Midbrain (tissue), 1 donor: ENCODE results near the gene PMPCA.

Source experiments
- DNase-seq: peaks from one replicate; lab custom pipeline; 2025; lab: John Stamatoyannopoulos, UW

Gene PMPCA

GRCh38 chr9:136436055-136436634 lies 25.7 kb downstream of the PMPCA start:
- DNase-seq = no peak

DNA sequence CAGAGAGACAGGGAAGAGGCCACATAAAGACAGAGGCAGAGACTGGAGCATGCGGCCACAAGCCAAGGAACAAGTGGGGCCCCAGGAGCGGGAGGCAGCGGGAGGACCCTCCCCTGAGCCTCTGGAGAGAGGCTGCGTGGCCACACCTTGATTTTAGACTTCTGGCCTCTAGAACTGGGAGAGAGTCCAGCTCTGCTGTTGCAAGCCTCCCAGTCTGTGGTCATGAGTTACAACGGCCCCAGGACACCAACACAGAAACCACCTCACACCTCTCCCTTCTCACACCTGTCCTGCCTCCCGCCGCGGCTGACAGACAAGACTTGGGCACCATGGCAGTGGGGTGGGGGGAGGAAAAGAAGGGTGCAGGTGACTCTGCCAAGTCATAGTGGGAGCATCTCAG lies 27.0 kb downstream of the PMPCA start:
- DNase-seq = no peak

DNA sequence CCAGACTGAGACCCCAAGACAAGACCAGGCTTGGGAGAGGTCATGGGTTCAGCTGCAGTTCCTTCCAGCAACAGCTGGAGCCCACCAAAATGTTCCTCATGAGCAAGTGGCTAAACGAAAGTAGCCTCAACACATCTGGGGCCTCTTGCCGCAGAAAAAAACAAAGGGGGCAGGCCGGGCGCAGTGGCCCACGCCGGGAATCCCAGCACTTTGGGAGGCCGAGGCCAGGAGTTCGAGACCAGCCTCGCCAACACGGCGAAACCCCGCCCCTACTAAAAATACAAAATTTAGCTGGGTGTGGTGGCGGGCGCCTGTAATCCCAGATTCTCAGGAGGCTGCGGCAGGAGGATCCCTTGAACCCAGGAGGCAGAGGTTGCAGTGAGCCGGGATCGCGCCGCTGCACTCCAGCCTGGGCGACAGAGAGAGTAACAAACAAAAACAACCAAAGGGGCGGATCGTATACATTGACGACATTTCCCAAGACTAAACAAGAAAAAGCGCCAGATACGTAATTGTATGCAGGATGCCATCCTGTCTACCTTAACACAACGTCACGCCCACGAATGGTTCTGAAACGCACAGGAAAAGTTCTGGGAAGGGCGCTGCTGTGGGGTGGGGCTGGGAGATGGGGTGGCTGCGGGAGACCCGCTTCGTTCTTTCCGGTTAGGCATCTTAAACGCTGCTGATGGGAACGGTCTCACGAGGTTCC lies 27.5 kb downstream of the PMPCA start:
- DNase-seq = no peak

DNA sequence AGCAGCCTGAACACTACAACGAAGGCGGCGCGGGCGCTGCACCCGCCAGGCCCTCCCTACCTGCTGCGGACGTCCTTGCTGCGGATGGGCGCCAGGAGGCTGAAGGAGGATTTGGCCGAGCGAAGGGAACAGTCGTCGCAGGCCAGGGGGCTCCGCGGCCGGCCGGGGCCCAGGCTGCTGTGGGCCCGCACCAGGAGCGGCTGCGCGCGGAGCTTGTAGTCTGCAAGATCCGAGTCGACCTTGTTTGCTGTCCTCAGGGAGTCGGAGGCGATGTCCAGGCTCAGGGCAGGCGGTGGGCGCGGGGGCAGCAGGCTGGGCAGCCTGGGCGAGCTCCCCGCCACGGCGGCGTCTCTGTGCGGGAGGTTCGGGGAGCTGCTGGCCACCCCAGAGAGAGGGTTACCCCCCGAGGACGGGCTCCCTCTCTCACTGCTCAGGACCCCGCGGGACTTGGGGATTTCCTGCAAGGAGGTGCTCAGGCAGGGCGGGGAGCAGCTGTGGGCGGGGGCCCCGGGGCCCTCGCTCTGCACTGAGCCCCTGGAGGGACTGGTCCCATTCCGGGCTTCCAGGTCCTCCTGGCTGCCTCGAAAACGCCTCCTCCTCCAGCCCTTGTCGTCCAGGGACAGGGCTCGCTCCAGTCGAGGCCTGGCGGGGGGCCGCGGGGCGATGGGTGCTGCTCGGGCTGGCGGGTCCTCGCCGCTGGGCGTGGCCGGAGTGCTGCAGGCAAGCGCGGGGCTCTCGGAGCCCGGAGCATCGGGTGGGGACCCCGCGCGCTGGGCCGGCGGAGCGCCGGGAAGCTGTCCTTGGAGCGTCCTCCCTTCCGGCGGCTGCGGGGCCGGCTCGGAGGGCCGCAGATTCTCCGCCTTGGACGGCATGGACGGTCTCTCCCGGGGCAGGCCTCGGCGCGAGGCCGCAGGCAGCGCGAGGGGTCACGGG lies 28.4 kb downstream of the PMPCA start:
- no peak for DNase-seq

DNA sequence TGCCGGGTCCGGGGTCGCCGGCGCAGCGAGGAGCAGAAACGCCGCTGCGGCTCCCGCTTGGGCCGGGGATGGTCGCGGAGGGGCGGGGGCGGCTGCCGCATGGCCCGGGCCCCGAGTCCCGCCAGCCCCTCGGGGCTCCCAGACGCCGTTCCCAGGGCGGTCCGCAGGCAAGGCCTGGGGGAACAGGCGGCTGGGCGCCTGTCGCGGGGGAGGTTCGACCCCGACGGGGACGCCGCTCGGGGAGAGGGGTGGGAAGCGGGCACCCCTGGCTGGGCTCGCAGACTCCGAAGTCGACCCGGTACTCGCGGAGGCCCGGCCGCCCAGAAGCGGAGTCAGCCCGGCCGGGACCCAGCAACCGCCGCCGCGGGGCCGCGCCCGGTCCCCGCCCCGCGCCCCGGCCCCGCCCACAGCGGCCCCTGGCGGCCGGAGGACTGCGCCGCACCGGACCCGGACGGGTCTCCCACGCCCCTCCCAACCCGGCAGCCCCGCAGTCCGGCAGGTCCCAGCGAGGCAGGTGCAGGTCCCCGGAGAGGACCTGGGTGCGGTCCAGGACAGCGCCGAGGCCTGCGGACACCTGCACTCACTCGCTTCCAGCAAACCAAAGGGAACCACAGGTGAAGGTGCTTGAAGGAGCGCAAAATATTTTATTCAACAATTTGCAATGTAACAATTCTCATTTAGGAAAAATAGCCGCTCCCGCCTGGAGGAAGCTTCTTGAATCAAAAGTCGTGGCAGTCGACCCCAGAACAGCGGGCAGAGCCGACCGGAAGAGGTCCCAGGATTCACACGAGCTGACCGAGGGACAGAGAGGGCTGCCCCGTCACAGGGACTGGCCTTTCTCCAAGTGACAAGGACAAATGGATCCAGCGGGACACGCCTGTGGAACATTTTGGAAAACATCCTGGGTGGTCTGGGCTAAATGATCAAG lies 29.3 kb downstream of the PMPCA start, which contains the start of gene INPP5E:
Gene INPP5E (minus strand): TSS at position 365 of the 928 bp plus-strand sequence. CDS start 426 bp downstream, outside the sequence.
- DNase-seq = peak; percentile 47

DNA sequence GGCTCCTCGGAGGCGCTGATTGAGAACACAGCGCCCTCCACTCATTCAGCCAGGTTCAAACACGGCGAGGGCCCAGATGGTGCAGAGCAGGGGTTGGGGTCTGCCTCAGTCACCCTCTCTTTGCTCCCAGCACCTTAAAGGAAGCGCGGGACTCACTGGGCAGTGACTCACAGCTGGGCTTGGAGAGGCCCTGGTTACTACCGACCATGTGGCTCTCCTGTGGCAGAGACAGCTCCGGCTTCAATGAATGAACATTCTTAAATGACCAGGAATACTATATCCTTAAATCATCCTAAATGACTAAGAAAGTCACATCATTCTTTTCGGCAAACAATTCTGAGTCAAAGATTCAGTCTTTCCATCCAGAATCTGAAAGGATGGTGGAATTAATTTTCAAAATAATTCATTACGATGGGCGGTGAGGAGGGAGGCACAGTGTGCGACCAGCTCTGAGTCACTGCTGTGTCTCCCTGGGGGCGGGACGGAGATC lies 30.8 kb downstream of the PMPCA start:
- DNase-seq = no peak

DNA sequence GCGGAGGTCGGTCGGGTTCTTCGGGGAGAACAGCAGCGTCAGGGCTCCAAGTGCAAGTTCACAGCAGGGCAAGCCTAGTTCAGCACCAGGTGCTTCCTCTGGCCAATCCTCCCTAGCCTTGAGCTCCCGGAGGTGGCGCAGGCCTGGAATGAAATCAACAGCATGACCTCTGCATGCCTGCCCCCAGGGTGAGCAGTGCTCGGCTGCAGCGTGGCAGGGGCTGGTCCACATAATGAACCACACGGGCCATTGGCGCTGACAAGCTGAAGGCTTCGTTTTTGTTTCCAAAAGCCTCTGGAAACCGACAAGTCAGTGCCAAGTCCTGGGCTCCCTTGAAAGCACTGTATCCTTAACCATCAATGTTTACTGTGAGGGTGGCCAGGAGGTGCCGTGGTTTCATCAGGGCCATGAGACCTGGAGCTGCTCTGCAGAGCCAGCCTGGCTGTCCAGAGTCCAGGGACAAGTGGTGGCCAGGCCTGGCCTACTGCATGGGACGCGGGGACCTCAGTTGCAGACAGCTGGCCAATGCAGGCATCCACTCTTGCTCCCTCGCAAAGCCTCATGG lies 31.3 kb downstream of the PMPCA start:
- no peak for DNase-seq

DNA sequence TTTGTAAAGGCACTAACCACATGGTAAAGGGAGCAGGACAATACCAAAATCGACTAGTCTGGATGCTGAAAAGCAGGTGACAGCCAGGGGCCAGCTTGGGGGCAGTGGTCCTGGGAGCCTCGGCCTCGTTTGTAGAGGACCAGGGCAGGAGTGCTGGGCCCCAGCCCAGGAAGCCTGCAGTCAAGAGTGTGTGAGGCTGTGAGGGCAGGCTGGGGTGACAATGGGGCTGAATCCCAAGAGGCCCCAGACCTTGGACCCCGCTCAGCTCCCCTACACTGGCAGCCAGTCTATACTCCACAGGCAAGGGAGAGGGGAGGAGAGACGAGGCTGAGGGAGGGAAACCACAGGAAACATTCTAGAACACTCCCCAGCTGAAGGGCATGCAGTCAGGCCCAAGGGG lies 31.8 kb downstream of the PMPCA start:
- DNase-seq = no peak

DNA sequence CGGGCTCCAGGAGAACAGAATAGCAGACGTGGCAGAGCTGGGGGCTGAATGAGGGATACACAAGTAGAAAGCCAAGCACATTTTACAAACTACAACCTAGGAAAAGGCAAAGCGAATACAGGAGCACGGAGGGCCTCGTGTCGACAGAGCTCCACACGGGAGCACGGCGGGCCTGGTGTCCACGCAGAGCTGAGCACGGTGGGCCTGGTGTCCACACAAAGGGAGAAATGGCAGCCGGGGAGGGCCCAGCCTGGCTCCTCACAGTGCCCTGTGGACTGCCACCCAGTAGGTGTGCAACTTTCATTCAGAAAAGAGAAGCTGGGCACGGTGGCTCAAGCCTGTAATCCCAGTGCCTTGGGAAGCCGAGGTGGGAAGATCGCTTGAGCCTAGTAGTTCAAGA lies 32.6 kb downstream of the PMPCA start:
- DNase-seq = no peak

GRCh38 chr9:136443687-136444086 lies 33.2 kb downstream of the PMPCA start:
- DNase-seq = no peak

DNA sequence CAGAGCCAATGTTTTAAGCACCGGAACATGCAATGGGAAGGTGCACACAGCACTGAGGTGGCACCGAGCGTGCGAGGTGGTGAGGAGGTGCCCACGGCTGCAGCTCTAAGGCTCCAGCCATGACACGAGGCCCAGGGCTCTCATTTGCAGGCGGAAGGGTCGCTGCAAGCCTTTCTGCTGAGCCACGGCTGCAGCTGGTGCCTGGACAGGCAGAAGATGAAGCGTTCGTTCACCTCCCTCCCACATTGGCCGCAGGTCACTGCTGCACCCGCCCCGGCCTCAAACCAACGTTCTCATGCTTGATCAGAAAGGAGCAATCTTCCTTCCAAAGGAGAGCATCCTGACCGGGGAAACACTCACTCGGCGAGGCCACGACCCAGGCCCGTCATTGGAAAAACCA lies 33.6 kb downstream of the PMPCA start:
- DNase-seq = no peak

GRCh38 chr9:136445799-136446198 lies 35.3 kb downstream of the PMPCA start:
- no peak for DNase-seq

GRCh38 chr9:136447173-136447778 lies 36.8 kb downstream of the PMPCA start:
- no peak for DNase-seq

DNA sequence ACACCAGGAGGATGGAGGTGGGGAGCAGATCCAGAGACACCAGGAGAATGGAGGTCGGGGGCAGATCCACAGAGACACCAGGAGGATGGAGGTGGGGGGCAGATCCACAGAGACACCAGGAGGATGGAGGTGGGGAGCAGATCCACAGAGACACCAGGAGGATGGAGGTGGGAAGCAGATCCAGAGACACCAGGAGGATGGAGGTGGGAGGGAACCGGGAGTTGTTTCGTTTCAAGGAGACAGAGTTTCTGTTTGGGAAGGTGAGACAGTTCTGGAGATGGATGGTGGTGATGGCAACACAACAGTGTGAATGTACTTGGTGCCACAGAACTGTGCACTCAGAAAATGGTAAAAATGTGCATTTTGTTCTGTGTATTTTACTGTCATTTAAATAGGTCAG lies 38.2 kb downstream of the PMPCA start:
- DNase-seq = no peak

DNA sequence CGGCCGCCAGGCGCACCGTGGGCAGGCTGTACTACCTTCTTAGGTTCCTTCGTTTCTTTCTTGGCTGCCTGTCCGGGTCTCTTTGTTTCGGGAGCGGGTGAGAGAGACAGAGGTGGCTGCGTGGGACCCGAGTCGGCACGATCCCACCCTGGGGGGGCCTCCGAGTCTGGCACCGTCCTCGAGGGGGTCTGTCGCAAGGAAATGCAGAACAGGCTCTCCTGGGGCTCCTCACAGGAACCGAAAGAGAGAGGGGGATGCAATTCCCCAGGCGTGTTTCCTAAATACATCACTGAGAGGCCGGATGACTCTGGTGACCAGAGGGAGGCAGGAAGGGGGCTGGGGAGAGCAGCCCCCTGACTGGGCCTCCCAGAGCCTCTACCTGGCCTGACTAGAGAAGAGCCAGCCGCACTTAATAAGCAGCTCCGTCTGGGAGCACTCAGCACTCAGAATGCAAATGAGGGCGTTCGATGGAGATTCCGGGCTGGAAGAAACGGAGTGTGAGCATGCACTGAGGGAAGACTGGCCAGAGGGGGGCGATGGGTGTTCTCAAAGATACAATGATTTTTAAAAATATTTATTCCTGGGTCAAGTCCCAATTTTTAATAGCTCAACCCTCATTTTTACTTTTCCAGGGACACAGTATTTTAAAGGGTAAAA lies 40.9 kb downstream of the PMPCA start:
- DNase-seq = no peak

DNA sequence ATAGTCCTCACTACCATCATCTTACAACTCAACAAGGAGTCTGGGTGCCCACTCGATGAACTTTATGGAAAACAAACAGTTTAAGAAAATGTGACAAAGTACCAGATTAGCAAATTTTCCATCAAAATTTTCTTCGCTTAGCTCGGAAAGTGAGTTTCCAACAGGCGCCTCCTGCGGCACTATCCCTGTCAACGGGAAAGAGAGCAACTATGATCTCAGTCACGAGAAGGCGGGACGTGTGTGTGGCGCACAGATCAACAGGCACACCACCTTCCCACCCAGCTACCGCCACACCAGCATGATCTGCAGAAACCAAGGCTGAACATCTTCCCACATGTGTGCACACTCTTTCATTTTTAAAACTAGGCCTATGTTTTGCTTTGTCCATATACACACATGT lies 42.9 kb downstream of the PMPCA start:
- no peak for DNase-seq

GRCh38 chr9:136454026-136454796 lies 43.8 kb downstream of the PMPCA start:
- DNase-seq = no peak

GRCh38 chr9:136455043-136456002 lies 44.9 kb downstream of the PMPCA start:
- DNase-seq = no peak
